Measurements from ENCODE around the gene BCAS1.

DNA sequence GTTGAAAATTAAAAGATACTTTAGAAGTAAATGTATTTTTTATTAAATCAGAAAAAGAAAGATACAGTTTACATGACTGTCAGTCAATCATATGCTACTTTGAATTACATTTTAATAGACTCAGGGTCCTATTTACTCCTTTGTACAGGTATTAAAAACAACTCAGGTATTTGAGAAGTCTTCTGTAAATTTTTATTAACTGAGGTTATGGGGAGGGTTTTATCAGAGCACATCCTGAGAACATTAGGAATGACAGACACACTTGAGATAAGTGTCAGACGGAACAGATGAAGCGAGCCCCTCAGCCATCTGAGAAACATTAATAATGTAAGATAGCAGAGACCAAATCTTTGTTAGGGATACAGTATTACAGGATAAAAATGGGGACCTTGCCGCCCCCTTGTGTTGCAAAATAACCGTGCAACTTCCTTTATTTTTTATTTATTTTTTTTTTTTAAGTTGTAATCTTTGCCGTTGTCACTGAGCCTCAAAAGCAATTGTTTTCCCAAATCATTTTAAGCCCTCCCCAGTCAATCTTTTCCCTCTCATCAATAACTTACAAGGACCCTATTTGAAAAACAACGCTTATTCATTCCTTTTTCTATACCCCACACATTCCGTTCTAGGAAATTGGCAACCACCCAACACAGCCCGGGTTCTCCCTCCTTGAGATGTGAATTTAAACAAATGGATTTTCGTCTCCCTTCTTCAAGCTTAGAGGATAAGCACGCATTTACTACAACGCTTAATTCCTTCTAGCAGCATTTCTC, 126.7 kb downstream of the BCAS1 start:
- TF ChIP-seq POLR2A (IDR thresholded peaks at IDR 0.05; ENCODE audit: low read depth, low read length) (no peak), TAF1 (IDR thresholded peaks at IDR 0.05; ENCODE audit: borderline replicate concordance, low read depth, low read length) (no peak)

Data from GM12892 (cell line).